DND-41 (cell line): ENCODE measurements around the gene TRIM22.

Source experiments
- EZH2 ChIP-seq: IDR thresholded peaks from 3 replicates; pipeline ENCODE4 v1.6.1; 2012; ENCODE audit warnings: borderline replicate concordance, low read depth, mild to moderate bottlenecking, moderate library complexity, low read length, inconsistent platforms; ENCODE audit not compliant: severe bottlenecking
- TF ChIP-seq, protein P1 (sequence below): IDR thresholded peaks from 2 replicates; pipeline ENCODE4 v1.5.1; 2012; ENCODE audit warnings: borderline replicate concordance, low read length, moderate library complexity, mild to moderate bottlenecking; ENCODE audit not compliant: poor library complexity, severe bottlenecking; ENCODE audit errors: extremely low read depth

DNA sequence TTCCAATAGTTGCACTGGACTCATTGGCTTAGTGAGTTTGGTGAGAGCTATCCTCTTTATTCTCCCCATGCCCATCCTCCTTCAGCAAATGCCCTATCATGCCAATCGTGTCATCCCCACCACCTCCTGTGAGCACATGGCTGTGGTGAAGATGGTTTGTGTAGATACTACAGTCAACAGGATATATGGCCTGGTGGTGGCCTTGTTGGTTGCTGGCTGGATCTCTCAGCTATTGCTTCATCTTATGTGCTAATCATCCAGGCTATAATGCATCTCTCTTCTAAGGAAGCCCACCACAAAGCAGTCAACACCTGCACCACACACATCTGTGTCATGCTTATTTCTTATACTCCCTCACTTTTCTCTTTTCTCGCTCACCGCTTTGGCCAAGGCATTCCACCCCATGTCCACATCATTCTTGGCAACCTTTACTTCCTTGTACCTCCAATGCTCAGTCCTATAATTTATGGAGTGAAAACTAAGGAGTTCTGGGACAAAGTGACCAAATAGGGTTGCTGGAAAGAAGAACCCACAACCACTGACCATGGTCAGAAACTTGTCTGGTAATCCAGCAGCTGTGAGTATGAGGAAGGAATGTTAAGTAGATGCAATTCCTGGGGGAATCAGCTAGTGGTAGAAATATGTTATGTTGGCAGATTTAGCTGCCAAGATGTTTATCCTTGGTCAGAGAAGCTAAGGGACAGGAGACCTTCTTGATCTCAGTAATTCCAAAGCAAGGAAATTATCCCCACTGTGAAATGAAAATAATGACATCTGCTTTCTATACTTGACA, 30.3 kb downstream of the TRIM22 start:
- TF ChIP-seq EZH2, result no peak
- TF ChIP-seq, protein P1, sequence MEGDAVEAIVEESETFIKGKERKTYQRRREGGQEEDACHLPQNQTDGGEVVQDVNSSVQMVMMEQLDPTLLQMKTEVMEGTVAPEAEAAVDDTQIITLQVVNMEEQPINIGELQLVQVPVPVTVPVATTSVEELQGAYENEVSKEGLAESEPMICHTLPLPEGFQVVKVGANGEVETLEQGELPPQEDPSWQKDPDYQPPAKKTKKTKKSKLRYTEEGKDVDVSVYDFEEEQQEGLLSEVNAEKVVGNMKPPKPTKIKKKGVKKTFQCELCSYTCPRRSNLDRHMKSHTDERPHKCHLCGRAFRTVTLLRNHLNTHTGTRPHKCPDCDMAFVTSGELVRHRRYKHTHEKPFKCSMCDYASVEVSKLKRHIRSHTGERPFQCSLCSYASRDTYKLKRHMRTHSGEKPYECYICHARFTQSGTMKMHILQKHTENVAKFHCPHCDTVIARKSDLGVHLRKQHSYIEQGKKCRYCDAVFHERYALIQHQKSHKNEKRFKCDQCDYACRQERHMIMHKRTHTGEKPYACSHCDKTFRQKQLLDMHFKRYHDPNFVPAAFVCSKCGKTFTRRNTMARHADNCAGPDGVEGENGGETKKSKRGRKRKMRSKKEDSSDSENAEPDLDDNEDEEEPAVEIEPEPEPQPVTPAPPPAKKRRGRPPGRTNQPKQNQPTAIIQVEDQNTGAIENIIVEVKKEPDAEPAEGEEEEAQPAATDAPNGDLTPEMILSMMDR, result no peak
